Stimulated activated CD8-positive, alpha-beta memory T cell treated with anti-CD3 and anti-CD28 coated beads, Interleukin-7, amount 100 ng/mL, for 48 hours (primary cell): ENCODE results near the gene VENTX.

Experiments
- DNase-seq, 2 donors: peaks; one replicate each; pipeline ENCODE4 v3.0.0-alpha.2; 2020; ENCODE audit warnings: low read depth in 1 of 2; ENCODE audit errors: extremely low read depth in 1 of 2

VENTX gene

DNA sequence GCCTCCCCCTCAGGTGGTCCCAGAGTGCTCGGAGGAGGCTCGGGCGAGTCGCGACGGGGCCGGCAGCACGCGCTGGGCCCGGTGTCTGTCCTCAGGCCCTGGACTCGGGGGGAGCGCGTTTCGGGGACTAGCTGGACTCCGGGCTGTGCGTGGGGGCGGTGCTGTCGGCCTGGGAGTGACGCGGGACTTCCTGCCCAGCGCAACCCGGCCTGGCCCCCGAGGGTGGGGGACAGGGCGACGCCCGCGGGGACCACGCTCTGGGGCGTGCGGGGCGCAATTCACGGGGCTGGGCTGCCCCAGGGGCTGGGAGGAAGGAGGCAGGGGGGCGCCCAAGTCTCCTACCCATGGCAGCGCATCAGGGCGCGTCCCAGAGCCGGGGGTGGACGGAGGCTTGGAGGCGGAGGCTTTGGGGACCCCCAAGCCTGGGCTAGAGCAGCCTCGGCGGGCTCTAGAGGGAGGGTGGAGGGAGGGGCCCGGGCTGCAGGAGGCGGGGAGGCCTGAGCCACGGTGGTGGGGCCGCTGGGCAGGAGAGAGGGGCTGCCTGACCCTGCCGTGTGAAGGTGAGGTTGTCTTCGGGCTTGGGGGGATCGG, 2.3 kb upstream of the VENTX start:
- no peak for DNase-seq

DNA sequence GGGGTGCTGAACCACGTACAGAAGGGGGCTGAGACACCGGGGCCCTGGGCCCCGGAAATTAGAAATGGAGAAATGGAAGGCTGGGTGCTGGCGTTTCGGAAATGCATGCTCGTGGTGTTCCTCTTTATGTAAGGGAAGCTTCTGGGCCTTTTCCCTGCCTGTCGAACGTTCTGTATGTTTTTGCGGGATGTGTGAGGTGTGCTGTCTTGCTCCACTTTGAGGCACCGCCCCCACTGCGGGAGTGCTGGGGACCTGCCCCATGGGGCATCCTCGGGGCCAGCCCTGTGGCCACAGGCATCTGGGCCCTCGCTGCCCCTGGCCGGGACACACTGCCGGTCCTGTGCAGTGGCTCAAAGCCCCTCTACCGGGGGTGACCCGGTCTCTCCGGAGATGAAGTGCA, 1.7 kb upstream of the VENTX start:
- DNase-seq, result no peak

DNA sequence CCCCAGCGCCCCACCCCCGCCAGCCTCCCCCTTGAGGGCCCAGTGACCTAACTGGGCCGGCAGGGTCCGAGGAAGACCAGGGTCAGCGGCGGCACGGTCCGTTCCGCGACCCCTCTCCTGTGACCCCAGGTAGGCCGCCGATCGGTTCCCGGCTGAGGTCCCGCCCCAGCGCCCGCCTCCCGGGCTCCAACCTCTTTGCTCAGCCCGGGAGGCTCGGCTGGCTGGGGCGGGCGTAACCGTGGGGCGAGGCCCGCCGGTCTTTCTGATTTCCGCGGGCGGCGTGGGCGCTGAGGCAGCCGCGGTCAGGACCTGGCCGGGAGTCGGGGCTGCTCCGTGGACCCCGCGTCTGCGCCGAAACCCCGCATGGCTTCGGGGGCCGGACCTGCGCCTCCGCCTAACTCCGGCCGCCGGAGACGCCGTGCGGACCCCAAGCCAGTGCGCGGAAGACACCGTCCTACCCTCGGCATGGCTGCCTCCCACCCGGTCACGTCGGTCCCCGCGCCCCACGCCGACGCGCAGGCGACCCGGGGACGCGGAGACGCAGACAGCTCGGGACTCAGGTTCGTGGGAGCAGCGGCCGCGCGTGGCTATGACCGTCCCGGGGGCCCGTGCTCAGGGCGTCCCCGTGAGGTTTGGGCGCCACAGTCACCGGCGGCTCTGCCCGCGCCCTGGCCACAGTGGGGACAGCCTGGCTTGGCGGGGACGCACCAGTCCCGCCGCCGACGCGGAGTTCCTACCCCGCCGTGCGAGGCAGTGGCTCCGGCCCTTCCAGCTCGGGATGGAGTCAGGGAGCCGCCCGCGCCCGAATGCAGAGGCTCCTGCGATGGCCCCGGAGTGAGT, 1.0 kb upstream of the VENTX start:
- DNase-seq, result no peak

DNA sequence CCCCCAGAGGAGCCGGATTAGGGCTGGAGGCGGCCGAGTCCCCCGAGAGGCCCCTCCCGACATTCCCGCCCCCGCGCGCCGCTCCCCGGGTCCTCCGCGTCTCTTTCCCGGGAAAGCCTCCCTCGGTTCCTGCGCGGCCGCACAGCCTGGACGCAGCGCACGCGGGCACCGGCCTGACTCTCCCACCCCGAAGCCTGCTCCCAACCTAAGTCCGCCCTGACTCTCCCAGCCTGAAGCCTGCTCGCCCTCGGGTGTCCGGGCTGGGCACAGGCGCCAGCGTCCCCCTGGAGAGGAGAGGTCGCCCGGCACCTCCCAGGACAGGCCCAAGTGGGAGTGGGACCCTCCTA, 441 bp upstream of the VENTX start:
- no peak for DNase-seq

DNA sequence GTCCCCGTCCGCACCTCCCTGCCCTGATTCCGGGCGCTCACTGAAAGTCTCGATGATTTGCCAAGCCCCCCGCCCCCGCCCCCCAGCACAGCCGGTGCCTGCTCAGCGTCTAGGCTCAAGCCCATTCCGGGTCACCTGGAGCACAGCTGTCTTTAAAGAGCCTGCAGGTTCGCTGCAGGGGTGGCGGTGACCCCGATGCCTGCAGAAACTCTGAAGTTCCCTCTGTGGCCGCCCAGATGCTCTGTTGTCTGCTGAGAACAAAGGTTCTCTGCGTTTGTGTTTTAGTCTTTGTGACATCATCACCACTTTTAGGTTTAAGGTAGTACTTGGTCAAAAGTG, 780 bp downstream of the VENTX start:
- no peak for DNase-seq

DNA sequence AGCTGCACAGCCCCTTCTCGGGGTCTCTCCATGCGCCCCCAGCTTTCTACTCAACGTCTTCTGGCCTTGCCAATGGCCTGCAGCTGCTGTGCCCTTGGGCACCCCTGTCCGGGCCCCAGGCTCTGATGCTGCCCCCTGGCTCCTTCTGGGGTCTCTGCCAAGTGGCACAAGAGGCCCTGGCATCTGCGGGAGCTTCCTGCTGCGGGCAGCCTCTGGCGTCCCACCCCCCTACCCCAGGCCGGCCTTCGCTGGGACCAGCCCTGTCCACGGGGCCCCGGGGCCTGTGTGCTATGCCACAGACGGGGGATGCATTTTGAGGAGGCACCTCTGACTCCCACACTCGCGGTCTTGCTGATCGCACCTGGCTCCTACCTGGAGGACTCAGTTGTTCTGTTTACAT, 2.3 kb downstream of the VENTX start:
- DNase-seq, result no peak

DNA sequence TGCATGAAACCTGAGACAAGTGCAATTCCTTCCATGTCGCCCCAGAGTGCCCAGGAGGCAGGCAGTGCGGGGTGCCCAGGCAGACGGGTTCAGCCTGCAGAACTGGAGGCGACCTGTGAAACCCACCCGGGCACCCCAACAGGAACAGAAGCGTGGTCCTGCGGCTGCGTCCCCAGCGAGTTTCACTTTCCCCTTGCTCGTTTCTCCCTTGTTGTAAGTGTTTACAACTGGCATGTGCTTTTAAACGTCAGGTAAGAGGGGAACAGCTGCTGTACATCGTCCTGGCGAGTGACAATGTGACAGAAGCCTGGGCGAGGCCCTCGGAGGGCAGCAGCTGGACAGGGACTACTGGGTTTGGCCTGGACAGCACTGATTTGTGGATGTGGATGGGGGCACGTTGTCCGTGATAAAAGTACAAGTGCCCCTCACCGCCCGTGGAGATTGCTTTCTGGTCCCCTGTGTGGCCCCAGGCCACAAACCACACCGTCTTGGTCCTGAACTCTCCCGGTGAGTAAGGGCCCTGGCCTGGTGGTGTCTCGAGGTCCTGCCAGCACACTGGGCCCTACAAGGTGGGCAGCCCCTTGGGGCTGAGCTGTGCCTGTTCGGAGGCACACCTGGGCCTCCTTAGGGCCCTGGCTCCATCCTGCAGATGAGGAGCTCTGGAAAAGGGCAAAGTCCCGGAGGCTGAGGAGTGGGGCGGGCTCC, 4.0 kb downstream of the VENTX start:
- DNase-seq, result no peak

DNA sequence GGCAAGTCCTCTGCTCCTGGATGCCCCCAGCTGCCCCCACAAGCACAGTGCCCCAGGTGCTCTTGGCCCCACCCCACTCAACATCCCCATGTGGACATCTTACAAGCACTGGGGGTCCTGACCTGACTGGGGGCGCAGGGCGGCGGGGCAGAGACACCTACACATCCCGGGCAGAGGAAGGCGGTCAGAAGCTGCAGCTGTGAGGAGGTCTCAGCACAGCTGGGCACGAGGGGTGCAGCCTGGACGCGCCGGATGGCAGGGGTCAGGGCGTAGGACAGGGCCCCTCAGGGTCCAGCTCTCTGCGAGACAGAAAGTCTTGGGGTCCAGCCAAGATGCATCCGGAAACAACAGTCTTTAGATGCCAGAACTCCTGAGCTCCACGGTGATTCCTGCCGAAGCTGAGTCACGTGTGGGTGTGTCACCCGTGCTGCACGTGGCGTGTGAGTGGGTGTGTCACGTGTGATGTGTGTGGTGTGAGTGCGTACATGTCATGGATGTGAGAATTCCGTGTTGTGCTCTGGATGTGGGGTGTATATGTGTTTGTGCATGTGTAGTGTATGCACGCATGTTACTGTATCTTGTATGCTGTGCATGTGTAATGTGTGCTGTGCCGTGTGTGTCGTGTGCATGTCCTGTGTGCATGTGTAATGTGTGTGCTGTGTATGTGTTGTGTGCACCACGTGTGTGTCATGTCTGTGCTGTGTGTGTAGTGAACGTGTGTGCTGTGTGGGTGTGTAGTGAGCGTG, 5.1 kb downstream of the VENTX start:
- no peak for DNase-seq

DNA sequence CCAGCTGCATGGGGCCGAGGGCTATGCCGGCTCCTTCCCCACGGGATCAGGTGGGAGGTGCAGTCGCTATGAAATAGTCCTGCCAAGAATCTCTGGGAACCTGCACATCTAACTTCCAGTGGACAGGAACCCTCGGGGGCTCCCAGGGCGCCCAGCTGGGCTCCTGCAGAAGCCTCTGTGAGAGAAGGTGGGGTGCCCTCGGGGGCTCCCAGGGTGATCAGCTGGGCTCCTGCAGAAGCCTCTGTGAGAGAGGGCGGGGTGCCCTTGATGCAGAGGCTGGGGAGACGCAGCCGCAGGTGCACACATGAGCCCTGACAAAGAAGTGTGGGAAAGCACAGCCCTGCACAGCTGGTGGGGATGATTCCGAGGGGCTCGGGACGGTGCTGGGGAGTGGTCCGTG, 5.9 kb downstream of the VENTX start:
- no peak for DNase-seq

DNA sequence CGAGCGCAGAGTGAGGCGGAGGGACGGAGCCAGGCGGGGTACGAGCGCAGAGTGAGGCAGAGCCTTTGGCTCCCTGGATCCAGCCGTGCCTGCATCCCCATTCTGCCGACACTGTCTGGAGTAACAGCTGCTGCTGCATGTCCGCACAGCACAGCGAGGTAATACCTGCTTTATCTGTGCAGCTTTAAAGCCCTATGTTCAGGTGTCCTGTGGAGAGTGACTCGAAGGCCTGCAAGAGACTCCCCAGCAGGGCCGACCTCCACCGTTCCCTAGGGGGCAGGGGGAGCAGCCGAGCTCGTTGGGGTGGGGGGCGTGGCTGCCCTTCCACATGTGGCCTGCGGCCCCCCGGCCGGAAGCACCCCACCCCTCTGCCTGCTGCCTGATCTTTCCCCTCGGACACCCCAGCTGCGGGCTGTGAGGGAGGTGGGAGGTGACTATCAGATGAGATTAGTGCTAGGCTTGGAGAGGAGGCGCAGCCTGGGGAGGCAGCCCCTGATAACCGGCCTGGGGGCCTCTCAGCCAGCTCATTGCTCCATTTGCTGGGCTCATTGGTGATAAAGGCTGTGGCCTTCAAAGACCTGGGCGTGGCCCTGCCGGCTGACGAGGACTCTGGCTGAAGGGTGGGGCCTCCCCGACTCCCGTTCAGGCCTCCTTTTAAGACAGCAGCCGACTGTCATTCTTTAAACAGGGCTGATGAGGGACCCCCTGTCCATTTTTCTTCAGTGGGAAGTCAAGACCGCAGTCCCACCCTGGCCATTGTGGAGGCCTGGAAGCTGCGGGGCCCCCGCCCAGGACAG, 8.0 kb downstream of the VENTX start:
- DNase-seq, result no peak

DNA sequence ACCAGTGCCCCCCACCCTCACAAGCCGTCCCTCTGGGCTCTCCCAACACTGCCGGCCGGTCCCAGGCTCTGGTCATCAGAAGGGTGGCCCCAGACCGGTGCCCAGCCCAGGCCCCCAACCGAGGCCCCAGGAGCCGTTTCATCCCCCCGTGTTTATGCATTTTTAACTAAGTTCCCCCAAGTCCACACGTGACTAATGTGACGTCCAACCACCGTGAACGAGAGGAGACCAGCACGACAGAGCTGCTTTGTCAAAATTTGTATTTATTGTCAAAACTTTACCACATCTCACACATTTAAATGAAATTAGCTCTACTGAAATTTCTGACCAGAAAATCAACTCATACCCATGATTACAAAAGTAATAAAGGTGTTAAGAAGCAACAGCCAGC, 8.6 kb downstream of the VENTX start:
- DNase-seq, result no peak

DNA sequence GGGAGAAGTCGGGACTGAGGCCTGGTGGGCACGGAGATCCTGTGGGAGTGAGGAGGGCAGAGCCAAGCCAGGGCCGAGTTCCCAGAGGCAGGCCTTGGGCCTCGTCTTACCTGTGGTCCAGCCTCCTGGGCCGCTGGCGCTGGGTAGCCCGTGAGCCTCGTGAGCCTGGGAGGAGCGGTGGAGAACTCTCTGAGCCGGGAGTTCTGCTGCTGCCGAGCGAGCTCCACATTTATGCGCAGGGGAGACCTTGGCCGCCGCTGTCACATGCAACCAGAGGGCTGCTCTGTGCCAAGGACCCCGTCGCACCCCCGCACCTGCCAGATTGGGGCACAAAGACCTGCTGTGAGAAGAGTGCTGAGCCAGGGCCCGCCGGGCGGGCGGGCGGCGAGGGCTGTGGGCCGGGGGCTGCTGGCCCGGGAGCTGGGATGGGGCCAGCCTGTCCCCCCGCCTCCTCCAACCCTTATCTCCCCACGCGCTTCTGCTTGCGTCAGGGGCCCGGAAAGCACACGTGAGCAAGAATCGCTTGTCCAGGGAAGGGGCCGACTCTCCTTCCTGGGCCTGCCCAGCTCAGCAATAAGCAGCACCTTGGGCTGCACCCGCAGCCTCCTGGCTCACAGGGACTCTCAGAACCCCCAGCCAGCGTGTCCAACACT, 10.2 kb downstream of the VENTX start:
- DNase-seq, result no peak

DNA sequence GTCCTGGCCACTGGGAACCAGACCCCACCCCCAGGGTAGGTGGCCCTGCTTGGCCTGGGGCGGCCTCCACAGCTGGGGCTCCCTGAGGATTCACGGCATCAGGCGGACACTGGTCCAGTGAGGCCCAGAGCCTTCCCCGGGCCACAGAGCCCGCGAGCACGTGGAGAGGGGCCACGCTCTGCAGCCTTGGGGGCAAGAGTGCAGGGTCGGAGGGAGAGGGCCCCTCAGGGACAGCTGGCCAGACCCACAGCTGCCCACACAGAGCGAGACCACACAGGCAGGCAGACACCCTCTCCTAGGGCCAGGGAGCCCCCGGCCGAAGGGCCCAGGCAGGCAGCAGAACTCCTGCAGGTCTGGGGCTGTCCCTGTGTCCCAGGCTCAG, 10.7 kb downstream of the VENTX start:
- no peak for DNase-seq

DNA sequence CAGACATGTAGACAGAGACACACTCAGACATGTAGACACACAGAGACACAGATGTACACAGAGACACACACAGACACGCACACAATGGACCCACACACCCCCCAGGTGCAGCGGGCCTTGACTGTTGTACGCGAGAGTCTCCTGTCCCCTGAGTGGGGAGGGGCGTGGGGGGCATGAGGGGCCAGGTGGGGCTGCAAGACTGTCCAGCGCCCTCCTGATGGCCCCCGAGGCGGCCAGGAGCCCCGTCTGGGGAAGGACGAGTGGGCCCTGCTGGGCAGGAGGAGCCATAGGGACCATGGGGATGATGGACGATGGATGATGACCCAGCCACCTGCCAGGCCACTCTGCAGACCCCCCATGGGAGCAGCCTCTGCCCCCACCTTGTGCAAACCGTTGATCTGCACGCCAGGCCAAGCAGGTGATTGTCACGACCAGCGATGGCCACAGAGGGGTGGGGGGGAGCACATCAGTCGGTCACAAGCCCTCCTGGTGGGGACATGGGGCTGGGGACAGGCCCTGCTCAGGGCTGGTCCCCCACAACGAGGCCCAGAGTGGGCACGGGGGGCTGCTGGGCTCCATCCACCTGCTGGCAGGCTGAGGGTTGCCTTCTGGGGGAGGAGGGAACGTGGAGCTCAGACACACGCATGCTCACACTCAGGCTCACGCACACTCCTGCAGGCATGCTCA, 11.6 kb downstream of the VENTX start:
- no peak for DNase-seq

DNA sequence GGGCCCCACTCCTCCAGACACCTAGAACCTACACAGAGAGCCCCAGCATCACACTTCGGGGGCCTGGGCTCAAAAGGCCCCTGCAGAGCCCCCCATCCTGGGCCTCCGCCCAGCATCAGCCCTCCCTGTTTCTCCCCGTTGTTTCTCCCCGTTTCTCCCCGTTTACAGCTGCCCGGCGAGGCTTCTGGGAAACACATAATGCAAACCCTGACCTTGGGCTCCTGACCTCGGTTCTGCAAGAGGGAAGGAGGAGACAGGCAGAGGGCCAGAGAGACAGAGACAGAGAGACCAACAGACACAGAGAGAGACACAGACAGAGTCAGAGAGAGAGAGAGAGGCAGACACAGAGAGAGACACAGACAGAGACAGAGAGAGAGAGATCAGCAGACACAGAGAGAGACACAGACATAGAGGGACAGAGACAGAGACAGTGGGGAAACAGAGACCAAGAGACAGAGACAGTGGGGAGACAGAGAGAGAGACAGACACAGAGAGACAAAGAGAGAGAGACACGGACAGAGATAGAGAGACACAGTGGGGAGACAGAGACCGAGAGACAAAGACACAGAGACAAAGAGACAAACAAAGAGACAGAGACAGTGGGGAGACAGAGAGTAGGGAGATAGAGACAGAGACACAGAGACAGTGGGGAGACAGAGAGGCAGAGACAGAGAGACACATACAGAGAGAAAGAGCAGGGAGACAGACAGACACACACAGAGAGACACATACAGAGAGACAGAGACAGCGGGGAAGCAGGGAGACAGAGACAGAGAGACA, 12.5 kb downstream of the VENTX start:
- DNase-seq, result no peak

DNA sequence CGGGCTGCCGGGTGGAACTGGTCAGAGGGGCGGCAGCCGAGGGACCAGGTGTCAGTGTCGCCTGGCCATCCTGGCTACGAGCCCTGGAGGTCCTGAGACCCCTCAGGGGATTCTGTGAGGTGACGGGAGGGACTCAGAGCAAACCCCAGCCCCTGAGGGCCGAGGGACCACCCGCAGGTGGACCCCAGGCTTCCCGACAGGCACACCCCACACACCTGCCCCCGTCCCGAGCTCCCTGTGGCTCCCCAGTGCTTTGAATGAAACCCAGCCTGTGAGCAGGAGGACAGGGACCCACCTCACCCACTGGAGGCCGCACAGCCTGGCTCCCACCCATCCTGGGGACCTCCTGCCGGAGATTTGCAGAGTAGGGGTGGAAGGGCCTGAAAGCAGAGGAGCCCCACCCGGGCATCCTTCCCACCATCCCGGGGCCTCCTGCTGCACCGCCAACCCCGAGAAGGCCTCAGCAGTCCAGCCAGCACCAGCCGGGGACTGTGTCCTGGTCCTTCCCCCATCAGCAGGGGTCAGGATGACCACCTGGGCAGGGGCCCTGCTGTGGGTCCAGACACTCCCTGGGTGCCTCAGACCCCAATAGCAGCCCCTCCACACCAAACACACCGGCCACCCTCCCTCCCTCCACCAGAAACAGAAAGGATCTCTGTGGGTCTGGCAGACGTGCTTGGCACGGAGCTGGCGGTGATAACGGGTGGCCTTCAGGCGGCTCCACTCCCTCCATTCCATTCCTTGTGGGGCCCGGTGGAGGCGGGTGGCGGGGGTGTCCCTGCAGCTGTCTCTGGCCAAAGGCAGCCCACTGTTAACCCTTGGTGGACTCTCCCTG, 13.9 kb downstream of the VENTX start:
- no peak for DNase-seq

DNA sequence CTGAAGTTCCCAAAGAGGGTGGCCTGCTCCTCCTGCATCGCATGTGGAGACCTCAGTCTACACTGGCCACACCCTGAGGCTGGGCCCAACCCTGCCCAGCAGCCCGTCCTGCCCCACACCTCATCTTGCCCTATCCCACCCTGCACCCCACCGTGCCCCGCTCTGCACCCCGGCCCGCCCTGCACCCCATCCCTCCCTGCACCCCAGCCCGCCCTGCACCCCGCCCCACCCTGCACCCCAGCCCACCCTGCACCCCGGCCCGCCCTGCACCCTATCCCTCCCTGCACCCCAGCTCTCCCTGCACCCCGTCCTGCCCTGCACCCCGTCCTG, 14.5 kb downstream of the VENTX start:
- no peak for DNase-seq

DNA sequence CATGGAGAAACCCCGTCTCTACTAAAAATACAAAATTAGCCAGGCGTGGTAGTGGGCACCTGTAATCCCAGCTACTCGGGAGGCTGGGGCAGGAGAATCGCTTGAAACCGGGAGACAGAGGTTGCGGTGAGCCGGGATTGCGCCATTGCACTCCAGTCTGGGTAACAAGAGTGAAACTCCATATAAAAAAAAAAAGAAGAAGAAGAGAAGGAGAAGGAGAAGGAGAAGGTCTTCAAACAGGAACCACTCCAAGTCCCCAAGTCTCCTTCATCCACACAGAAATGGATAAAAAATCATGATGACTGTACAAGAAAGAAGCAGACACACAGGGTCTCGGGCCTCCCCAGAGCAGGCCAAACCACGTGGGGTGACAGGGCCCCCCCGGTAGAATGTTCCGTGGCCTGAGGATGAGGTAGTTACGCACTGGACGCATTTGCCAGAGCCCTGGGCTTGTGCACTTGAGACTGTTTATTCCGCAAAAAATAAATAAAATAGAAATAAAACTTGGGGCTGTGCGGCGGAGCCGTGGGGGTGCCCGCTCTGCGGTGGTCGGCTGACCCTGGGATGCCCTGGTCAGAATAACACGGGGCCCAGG, 15.8 kb downstream of the VENTX start:
- DNase-seq, result no peak
